22Rv1 (cell line): ENCODE results near the gene SRA1.
"Not testable (repeated sequence)": the region's sequence is repeated elsewhere in the genome, so short reads cannot be mapped to it uniquely, and the experiment has no call there.

Experiments
- H3K27ac ChIP-seq: fragments of 450-650 bp; 2 replicates; pipeline ENCODE4 v1.5.1; 2017
- CTCF ChIP-seq: fragments of 450-650 bp; IDR thresholded peaks from 2 replicates; pipeline ENCODE4 v1.5.1; 2017; ENCODE audit warnings: mild to moderate bottlenecking
- ZFX ChIP-seq: fragments of 450-650 bp; IDR thresholded peaks from 2 replicates; pipeline ENCODE4 v1.6.1; 2017; ENCODE audit warnings: antibody characterized with exemption, borderline replicate concordance

Gene SRA1

GRCh38 chr5:140557136-140557805 lies at the start of gene SRA1:
Gene SRA1, minus strand, starts transcription at chr5:140557473. Its CDS starts 21 bp downstream, at chr5:140557452.
- peak within 1 kb of the TSS; percentile 74 for H3K27ac ChIP-seq
- TF ChIP-seq CTCF = no peak
- TF ChIP-seq ZFX = no peak

GRCh38 chr5:140607031-140607430 lies 49.8 kb upstream of the SRA1 start:
- H3K27ac ChIP-seq = no peak overlapping the region
- TF ChIP-seq ZFX (no peak), CTCF (no peak)

GRCh38 chr5:140605879-140606278 lies 48.6 kb upstream of the SRA1 start:
- no peak overlapping the region for H3K27ac ChIP-seq
- no peak for TF ChIP-seq CTCF
- TF ChIP-seq ZFX = no peak

GRCh38 chr5:140603734-140604133 lies 46.5 kb upstream of the SRA1 start:
- no peak for TF ChIP-seq ZFX
- TF ChIP-seq CTCF = no peak
- H3K27ac ChIP-seq = no peak overlapping the region

GRCh38 chr5:140603446-140603698 lies 46.1 kb upstream of the SRA1 start:
- H3K27ac ChIP-seq = not testable (repeated sequence)

- H3K27ac ChIP-seq = no peak overlapping the region
- no peak for TF ChIP-seq ZFX
- TF ChIP-seq CTCF = no peak
Observed at GRCh38 chr5:140602147-140602546, 44.9 kb upstream of the SRA1 start.

- TF ChIP-seq ZFX = no peak
- TF ChIP-seq CTCF = no peak
- no peak overlapping the region for H3K27ac ChIP-seq
Observed at GRCh38 chr5:140600096-140600495, 42.8 kb upstream of the SRA1 start.

- no peak for TF ChIP-seq ZFX
- no peak for TF ChIP-seq CTCF
- no peak overlapping the region for H3K27ac ChIP-seq
Observed at GRCh38 chr5:140598836-140599235, 41.6 kb upstream of the SRA1 start.
